ENCODE results near the gene TOM1.

The TOM1 gene

DNA sequence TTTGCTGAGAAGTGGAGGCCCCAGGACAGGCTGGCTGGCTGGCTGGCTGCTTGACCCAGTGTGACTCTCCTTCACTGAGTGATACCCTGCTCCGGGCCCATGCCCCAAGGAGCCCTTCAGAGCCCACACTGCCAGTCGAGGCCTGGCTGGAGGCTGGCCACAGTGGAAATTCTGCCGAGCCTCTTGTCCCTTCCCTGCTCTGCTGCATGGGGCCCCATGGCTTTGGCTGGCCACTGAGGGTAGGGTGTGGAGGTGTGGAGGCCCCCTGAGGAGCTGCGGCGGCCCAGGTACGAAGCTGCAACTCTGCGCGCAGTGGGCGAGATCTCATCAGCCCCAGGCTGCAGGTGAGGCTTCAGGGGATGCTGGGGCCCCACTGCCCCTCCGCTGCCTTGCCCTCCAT is 47.8 kb downstream of the TOM1 start:
- no peak for DNase-seq

DNA sequence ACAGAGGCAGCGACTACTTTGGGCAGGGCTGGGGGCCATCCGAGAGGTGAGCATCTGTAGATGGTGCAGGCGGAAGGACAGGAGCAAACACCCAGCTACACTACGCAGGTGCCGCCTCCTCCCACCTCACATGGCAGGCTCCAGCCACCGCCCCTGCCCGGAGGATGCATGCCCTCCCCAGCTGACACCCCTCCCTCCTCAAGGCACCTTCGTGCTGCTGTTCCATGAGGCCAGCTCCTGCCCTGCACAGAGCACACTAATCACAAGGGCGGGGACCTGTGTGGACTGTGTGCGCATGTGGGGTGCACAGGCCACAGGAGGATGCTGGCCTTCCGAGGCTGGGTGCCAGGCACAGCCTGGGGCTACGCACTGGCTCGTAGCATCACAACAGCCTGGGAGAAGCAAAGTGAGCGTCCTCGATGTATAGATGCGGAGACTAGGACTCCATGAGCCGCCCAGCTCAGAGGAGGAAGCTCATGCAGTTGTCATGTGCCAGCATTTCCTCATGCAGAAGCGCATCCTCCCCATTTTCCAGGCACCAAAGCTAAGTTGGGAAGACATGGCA is 48.4 kb downstream of the TOM1 start:
- DNase-seq = no peak

DNA sequence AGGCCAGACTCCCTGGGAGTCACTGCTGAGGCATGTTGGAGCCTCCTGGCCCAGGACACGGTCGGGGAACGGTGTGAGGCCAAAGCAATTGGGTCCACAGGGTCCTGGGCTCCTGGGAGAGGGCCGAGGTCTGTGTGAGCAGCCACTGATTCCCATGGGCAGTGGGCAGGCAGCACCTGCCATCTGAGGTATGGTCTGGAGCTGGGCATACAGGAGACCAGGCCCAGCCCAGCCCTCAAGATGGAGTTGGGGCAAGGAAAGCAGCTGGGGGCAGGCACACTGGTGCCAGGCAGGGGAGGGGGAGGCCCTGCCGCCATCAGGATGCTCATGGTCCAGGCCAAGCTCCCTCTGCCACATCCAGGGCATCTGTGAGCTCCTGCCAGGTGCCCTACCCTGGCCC is 49.0 kb downstream of the TOM1 start:
- no peak for DNase-seq

DNA sequence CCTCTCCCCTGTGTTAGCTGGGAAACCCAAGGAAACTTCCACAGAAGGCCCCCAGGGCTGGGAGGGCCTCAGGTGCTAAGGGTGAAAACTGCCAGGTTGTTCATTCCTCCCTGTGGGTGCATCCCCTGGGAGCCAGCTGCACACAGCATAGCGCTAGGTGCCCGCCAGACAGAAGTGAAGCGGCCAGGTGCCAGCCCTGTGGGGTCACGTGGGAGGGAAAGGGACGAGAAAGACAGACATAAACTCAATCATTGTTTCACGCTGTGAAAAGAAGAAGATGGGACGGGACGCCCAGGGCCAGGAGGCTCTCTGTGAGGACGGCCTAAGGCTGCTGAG is 49.6 kb downstream of the TOM1 start:
- DNase-seq = no peak

DNA sequence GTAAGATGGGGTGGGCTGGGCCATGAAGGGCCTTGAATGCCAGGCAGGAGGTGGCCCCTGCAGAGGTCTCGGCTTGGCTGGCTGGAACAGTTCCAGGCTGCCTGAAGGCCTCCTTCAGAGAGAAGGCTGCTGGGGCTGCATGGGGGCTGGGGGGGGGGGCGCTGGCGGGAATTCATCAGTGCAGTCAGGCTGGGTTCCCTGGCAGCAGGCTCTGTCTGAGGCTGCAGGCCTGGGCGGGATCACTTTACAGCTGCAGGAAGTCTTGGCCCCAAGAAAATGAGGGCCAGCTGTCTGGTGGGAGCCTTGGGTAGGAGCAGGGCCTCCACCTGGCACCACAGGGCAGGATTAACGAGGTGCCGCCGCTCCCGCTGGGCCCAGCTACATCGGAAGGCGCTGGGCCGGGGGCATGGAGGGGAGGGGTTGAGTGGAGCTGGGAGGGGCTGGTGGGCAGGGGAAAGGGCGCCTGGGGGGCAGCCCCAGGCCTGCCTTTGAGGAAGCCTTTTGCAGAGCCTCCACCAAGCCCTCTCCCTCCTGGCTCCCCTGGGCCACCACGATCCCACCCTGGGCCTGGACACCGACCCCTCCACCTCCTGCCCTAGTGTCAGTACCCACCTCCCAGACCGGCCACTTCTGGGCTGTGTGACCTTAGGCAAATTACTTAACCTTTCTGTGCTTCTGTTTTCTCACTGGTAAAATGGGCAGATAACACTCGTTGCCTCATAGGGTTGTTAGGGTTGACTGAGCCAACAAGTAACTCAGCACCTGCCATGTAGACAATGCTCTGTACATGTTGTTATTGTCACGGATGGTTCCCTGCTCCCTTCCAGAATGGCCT is 50.2 kb downstream of the TOM1 start:
- DNase-seq = no peak

DNA sequence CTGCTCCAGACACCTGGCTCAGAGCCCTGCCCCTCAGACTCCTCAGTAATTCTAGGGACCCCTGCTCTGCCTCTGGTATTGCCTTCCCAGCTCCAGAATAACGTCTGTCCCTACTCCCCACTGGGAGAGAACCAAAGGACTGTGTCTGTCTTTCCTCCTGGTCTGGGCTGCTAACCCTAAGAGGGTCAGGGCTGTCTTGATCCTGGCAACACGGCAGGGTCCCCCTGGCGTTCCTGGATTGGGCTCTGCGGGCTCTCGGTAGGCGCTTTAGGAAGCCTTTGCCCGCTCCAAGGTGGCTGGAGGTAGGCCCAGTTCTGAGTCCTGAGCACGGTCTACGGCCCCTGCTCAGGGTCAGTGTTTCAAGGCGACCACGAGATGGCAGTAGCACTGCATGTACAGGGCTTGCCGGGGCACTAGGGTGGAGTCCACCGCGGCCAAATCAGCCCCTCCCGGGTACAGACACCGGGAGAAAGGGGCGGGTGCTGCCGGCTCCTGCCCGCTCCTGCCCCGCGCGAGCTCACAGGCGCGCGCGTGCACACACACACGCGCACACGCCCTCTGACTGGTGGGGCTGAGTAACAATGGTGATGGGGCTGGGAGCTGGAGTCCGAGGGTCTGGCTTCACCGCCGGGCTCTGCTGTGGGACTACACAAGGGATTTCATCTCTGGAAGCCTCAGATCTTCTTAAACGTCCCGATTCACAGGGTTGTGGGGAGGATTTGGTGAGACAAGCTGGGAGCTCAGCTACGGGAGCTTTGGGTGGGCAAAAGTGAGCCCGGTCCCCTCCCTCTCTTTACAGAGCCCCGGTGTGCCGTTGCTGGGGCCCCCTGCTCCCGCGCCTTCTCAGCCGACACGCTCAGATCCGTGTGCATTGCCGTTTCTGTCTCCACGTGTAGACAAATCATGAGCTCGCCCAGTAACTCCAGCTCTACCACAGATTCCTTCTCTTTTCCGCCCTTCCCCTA is 51.1 kb downstream of the TOM1 start:
- peak; percentile 85 for DNase-seq

DNA sequence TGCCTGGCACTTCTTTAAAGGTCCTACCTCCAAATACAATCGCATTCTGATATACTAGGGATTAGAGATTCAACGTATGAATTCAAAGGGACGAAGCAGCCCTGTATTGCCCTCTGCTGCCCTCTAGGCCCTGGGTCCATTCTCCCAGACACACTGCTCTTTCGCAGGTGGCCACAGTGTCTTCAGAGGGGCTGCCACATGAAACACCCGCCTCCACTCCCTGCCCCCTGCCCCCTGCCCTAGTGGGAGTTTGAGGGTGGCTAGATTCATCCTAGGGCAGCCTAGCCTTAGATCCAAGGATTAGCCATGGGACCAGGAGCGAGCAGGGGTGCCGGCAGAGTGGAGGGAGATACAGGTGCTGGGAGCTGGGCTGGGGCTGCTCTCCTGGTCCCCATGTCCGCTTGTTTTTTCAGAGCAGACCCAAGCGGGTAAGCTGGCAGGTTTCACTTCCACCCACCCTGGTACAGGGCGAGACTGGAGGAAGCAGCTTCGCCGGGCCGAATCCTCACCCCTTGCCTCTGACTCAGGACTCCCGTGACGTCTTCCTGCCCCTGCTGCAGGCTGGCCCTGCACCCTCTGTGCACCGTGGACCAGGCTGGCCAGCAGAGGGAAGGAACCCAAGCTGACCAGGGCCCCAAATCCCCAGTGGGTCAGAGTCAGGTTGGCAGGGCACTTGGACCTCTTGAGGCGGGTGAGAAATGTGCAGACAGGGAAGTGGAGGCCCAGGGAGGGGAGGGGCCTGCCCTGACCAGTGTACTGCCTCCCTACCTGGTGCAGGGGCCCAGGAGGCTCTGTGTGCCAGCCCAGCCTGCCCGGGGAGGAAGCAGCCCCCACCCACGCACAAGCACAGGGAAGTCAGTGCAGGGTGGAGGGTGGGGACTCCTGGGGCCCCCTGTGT is 52.8 kb downstream of the TOM1 start:
- DNase-seq = peak; percentile 99

DNA sequence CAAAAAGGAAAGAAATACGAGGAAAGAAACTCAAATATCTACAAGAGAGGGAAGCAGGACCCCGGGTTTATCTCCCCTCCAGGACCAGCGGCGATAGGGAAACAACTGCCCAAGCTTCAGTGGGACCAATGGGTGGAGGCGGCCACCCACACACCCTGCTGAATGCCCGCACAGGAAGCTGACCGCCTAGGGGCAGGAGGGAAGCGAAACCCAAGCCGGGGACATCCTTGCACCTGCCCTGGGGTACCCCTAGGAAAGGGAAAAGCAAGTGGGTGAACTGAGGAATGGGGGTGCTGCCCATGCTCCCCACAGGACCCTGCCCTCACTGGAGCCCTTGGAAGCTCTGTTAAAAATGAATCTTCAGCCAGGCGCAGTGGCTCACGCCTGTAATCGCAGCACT is 53.6 kb downstream of the TOM1 start:
- DNase-seq = peak; percentile 83

DNA sequence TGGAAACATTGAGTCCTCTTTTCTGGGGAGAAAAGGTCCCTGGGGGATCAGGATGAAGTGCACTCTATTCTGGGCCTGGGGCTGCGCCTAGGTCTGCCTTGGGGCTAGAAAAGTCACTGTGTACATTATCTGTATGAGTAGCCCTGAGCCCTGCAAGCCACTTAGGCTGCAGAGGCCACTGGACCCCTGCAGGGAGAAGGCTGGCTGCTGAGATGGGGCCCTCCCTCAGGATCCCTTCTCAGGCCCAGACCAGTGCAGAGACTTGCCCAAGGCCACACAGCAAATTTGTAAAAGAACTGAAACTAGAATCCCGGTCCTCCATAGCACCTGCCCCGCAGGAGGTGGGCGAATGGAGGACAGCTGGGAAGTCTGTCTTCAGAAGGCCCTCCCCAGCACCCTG is 54.4 kb downstream of the TOM1 start:
- DNase-seq = no peak

DNA sequence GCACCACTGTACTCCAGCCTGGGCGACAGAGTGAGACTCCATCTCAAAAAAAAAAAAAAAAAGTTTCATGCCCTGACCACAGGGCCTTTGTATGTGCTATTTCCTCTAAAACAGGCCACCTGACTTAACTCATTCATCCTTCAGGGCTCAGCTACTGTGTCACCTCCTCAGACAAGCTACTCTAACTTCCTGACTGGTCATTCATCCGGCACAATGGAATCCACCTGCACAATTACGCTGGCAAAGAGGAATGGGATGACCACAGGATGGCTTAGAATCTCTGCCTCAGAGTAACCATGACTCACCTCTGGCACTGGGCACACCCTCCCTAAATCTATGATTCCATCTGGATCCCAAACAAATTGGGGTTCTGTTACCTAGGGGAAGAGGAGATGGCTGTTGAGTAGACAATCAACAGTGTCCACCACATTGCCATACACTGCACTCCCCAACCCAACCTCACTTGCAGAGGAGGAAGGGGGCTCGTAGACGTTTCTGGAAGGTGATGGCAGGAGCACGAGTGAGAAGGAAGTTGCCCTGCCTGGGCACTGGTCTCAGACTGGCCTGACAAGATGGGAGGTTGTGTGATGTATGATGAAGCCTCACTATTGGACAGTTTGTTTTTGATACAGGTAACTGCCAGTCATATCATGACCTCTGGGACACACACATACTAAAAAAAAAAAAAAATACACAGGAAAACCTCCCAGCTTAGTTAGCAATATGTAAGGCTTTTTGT is 58.4 kb downstream of the TOM1 start:
- no peak for DNase-seq

DNA sequence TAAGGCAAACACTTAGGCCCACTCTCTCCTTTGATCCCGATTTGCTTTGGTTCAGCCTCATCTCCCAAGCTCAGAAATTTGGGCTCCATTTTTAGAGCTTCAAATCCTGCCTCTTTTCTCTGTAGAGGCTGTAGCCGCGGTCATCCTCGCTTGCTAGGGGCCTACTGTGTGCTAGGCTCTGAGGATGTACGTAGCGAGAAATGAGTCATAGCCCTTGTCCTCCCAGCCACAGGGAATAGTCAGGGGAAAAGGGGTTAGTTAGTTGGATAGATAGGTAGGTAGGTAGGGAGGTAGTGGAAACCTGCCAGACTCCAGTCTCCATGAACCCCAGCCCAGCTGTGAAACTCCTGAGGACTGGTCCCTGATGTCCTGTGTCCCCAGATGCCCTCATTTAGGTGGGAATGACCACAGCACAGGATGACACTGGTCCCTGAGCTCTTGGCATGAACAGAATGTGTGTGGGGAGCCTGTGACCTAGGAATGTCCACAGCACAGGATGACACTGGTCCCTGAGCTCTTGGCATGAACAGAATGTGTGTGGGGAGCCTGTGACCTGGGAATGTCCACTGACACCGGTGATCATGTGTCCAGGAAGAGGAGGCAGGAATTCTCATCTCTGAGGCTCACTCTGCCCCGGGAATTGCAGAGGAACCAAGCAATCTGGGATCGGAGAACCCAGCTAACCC is 59.8 kb downstream of the TOM1 start:
- no peak for DNase-seq

DNA sequence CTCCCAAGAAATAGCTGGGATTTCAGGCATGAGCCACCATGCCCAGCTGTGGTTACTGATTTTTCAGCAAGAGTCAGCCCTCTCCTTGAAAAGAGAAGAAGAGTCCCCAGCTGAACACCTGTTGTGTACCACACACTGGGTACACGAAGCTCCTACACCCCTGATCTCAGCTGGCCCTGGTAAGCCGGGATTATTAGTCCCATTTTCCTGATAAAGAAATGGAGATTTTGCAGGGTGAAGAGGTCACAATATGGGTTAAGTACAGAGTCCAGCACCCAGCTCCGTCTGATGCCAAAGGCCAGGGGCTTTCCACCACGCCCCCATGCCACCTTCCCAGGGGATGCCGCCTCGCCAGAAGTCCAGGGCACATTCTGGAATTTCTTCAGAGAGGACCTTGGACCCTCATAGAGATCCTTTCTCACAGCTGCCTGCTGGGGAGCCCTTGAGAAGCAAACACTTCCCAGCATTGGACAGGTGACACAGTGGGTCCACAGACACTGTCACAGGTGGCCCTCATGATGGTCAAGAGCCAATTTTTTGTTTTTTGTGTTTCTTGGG is 61.4 kb downstream of the TOM1 start:
- no peak for DNase-seq

DNA sequence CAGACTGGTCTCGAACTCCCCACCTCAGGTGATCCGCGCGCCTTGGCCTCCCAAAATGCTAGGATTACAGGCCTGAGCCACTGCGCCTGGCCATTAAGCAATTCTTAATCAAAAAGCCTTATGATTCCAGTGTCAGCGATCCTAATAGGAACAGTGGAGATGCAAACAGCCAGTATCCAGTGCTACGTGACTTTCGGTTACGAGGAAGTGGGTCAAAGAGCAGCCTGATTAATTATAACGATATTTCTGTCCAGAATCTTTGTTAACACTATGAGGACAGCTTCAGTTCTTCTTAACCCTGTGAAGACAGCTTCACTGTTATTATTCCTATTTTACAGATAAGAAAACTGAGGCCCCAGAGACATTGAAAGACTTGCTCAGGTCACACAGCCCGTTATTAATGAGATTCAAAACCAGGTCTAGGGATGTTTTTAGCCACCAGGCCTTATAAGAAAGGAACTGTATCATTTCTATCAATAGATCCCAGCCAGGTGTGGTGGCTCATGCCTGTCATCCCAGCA is 63.9 kb downstream of the TOM1 start:
- DNase-seq = no peak

DNA sequence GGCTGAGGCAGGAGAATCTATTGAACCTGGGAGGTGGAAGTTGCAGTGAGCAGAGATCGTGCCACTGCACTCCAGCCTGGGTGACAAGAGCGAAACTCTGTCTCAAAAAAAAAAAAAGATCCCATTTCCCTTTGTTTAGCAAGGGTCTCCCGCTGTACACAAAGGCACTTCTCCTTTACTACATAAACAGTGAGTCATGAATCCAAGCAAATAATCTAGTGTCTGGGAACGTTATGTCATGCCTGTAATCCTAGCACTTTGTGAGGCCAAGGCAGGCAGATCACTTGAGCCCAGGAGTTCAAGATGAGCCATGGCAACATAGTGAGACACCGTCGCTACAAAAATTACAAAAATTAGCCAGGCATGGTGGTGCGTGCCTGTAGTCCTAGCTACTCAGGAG is 64.5 kb downstream of the TOM1 start:
- peak; percentile 94 for DNase-seq

DNA sequence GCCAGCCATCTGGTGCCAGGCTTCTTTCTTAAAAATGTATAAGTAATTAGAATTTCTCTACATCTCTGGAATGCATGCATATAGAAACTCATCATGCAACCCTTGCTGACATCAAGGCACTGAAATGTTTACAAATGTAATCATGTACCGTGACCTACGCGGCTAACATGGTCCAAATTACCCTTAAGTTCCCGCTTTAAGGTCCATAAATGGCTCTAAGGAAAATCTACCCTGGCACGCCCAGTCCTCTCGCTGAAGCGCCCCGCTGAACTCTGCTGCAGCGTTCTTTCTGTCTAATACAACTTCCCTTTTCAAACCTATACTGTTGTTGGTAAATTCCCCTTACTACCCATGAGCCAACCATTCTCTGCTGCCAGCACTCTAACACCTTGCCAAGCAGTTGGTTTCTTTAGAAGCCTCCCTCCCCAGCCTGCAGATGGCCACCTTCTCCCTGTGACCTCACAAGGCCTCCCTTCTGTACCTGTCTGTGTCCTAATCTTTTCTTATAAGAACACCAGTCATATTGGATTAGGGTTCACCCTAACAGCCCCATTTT is 67.7 kb downstream of the TOM1 start:
- DNase-seq = peak; percentile 81

DNA sequence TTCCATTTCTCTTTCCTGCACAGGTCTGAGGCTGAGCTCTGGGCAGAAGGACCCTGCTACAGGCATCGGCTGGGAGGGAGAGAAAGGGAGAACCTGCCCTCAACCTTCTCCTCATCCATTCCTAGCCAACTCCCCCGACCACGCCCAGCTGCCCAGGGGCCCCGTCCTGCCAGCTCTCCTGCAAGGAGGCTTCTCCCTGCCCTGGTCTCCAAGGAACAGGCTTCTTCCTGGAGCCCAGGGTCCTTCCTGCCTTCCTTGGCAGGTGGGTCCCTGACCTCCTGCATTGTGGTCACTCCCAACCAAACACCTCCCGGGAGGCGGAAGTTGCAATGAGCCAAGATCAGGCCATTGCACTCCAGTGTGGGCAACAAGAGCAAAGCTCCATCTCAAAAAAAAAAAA is 68.7 kb downstream of the TOM1 start:
- no peak for DNase-seq

DNA sequence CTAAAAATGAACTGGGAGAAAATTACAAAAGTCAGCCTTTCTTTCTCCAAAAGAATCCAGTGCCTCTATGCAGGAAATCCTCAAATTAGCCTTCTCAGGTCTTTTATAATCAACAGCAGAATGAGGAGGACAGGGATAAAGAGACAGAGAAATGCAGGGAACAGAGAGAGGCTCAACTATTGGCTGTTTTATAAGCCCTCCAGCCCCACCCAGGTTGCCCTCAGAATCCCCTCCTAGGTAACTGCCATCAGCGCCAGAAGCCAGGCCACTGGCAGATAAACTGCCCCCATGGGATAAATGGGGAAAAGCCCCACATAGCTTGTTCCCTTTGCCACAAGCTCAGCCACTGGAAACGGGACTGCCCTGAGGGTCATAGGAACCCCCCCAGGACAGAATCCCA is 70.3 kb downstream of the TOM1 start:
- DNase-seq = no peak

DNA sequence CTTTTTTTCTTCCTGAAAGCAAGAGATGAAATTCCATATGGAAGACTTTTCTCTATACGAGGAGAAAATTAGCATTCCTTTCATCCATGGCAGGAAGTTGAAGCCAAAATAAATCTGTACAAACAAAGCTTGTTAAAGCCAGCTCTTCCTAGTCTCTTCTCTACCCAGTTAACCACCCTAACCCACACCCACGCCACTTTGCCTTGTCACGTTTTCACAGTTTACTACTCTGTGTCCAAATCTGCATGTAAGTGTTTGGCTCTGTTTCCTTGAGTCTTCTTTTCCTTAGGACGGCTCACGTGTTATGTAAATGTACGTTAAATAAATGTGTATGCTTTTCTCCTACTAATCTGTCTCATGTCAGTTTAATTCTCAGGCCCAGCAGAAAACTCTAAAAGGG is 74.1 kb downstream of the TOM1 start:
- DNase-seq = no peak

DNA sequence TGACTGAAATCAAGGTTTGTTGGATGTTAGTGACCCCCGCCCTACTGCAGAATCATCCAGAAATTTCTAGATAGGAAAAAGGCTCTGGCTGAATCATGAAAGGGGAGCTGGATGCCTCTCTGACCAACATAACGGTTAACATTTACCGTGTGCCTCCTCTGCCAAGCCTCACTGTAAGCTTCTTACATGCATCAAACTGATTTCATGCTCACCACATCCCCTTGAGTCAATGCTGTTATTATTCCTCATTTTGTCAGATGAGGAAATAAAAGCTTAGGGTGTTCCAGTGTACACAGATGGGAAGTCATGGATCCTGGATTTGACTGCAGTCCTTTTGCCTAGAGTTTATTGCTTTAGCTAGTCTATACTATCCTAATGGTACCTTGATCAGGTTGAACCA is 75.3 kb downstream of the TOM1 start:
- peak; percentile 87 for DNase-seq

DNA sequence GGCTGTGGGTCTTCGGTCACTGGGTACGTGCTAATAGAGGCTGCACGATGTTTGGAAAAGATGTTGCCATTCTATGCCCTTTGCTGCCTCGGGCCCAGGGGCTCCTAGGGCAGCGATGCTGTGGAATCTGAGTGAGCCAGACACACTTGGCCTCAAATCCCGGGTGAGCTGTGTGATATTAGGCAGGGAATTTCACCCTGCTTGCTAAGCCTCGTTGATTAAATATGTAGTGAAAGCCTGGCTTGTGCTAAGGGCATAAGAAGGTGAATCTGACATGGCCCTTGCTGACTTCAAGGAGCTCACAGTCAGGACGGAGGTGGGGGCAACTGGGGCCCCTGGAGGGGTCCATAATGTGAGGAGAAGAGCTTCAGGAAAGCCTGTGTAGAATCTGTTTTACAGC is 75.8 kb downstream of the TOM1 start:
- no peak for DNase-seq
